HEK293 (cell line): ENCODE results near the gene IPO13.

Experiments
- ELK4 ChIP-seq: IDR thresholded peaks from 2 replicates; pipeline ENCODE4 v1.6.1; 2011; ENCODE audit warnings: mild to moderate bottlenecking, low read depth, low read length, borderline replicate concordance
- GLIS1 ChIP-seq: fragments of 450-650 bp; formaldehyde crosslinking; IDR thresholded peaks from 2 replicates; pipeline ENCODE4 v1.5.1; 2016; ENCODE audit warnings: missing biosample characterization, missing genetic modification characterization
- HOXA7 ChIP-seq: sonication (generic); formaldehyde crosslinking; IDR thresholded peaks from 2 replicates; pipeline ENCODE4 v1.8.1; 2022; ENCODE audit warnings: missing genetic modification reagents, borderline replicate concordance
- HOXC10 ChIP-seq: sonication (generic); formaldehyde crosslinking; IDR thresholded peaks from 2 replicates; pipeline ENCODE4 v1.8.1; 2023; ENCODE audit warnings: mild to moderate bottlenecking, missing genetic modification reagents
- KLF1 ChIP-seq: fragments of 450-650 bp; formaldehyde crosslinking; IDR thresholded peaks from 2 replicates; pipeline ENCODE4 v1.5.1; 2016; ENCODE audit warnings: missing biosample characterization, missing genetic modification characterization
- KLF16 ChIP-seq: fragments of 450-650 bp; formaldehyde crosslinking; IDR thresholded peaks from 2 replicates; pipeline ENCODE4 v1.5.1; 2017; ENCODE audit warnings: missing biosample characterization, missing genetic modification characterization
- KLF9 ChIP-seq: fragments of 450-650 bp; formaldehyde crosslinking; IDR thresholded peaks from 2 replicates; pipeline ENCODE4 v1.5.1; 2016; ENCODE audit warnings: missing biosample characterization, missing genetic modification characterization, low read depth
- RBAK ChIP-seq: fragments of 450-650 bp; formaldehyde crosslinking; IDR thresholded peaks from 2 replicates; pipeline ENCODE4 v1.5.1; 2016; ENCODE audit warnings: missing biosample characterization, missing genetic modification characterization
- TRIM28 ChIP-seq: IDR thresholded peaks from 2 replicates; pipeline ENCODE4 v1.6.1; 2011; ENCODE audit warnings: low read length, control low read depth, borderline replicate concordance
- ZBTB10 ChIP-seq: fragments of 450-650 bp; formaldehyde crosslinking; IDR thresholded peaks from 2 replicates; pipeline ENCODE4 v1.5.1; 2016; ENCODE audit warnings: missing biosample characterization, missing genetic modification characterization
- ZBTB17 ChIP-seq: fragments of 450-650 bp; formaldehyde crosslinking; IDR thresholded peaks from 2 replicates; pipeline ENCODE4 v1.5.1; 2016; ENCODE audit warnings: missing biosample characterization, missing genetic modification characterization
- ZBTB26 ChIP-seq: fragments of 450-650 bp; formaldehyde crosslinking; optimal IDR thresholded peaks from 2 replicates; pipeline ENCODE3; 2016; ENCODE audit warnings: missing biosample characterization, mild to moderate bottlenecking, missing genetic modification characterization
- ZBTB7A ChIP-seq: fragments of 450-650 bp; formaldehyde crosslinking; IDR thresholded peaks from 2 replicates; pipeline ENCODE4 v1.5.1; 2016; ENCODE audit warnings: low read depth, missing biosample characterization, missing genetic modification characterization
- ZEB2 ChIP-seq: fragments of 450-650 bp; formaldehyde crosslinking; IDR thresholded peaks from 2 replicates; pipeline ENCODE4 v1.5.1; 2016; ENCODE audit warnings: missing biosample characterization, missing genetic modification characterization
- ZFP41 ChIP-seq: fragments of 450-650 bp; formaldehyde crosslinking; IDR thresholded peaks from 2 replicates; pipeline ENCODE4 v1.5.1; 2016; ENCODE audit warnings: missing biosample characterization, missing genetic modification characterization, borderline replicate concordance
- ZNF10 ChIP-seq: fragments of 450-650 bp; formaldehyde crosslinking; IDR thresholded peaks from 2 replicates; pipeline ENCODE4 v1.5.1; 2017; ENCODE audit warnings: missing biosample characterization, missing genetic modification characterization
- ZNF146 ChIP-seq: fragments of 450-650 bp; formaldehyde crosslinking; IDR thresholded peaks from 2 replicates; pipeline ENCODE4 v1.5.1; 2016; ENCODE audit warnings: missing biosample characterization, missing genetic modification characterization
- ZNF174 ChIP-seq: fragments of 450-650 bp; formaldehyde crosslinking; IDR thresholded peaks from 2 replicates; pipeline ENCODE4 v1.5.0; 2017; ENCODE audit warnings: missing biosample characterization, mild to moderate bottlenecking, missing genetic modification characterization
- ZNF221 ChIP-seq: fragments of 450-650 bp; formaldehyde crosslinking; IDR thresholded peaks from 2 replicates; pipeline ENCODE4 v1.5.1; 2017; ENCODE audit warnings: missing biosample characterization, missing genetic modification characterization, borderline replicate concordance
- ZNF223 ChIP-seq: fragments of 450-650 bp; formaldehyde crosslinking; IDR thresholded peaks from 2 replicates; pipeline ENCODE4 v1.5.1; 2016; ENCODE audit warnings: missing biosample characterization, missing genetic modification characterization
- ZNF23 ChIP-seq: fragments of 450-650 bp; formaldehyde crosslinking; IDR thresholded peaks from 2 replicates; pipeline ENCODE4 v1.5.1; 2016; ENCODE audit warnings: missing biosample characterization, missing genetic modification characterization, borderline replicate concordance
- ZNF292 ChIP-seq: fragments of 450-650 bp; formaldehyde crosslinking; IDR thresholded peaks from 2 replicates; pipeline ENCODE4 v1.5.1; 2016; ENCODE audit warnings: low read depth, missing biosample characterization, missing genetic modification characterization, borderline replicate concordance
- ZNF311 ChIP-seq: fragments of 450-650 bp; formaldehyde crosslinking; IDR thresholded peaks from 2 replicates; pipeline ENCODE4 v1.5.1; 2017; ENCODE audit warnings: missing biosample characterization, missing genetic modification characterization, borderline replicate concordance
- ZNF324 ChIP-seq: fragments of 450-650 bp; formaldehyde crosslinking; IDR thresholded peaks from 2 replicates; pipeline ENCODE4 v1.5.1; 2016; ENCODE audit warnings: missing biosample characterization, missing genetic modification characterization
- ZNF341 ChIP-seq: fragments of 450-650 bp; formaldehyde crosslinking; IDR thresholded peaks from 2 replicates; pipeline ENCODE4; 2016; ENCODE audit warnings: low read depth, missing biosample characterization, missing genetic modification characterization
- ZNF394 ChIP-seq: fragments of 450-650 bp; formaldehyde crosslinking; IDR thresholded peaks from 2 replicates; pipeline ENCODE4 v1.5.1; 2016; ENCODE audit warnings: missing biosample characterization, missing genetic modification characterization, mild to moderate bottlenecking, moderate library complexity, borderline replicate concordance
- ZNF398 ChIP-seq: fragments of 450-650 bp; formaldehyde crosslinking; IDR thresholded peaks from 2 replicates; pipeline ENCODE4 v1.5.1; 2017; ENCODE audit warnings: missing biosample characterization, missing genetic modification characterization
- ZNF501 ChIP-seq: fragments of 450-650 bp; formaldehyde crosslinking; IDR thresholded peaks from 2 replicates; pipeline ENCODE4 v1.5.1; 2016; ENCODE audit warnings: missing biosample characterization, missing genetic modification characterization
- ZNF555 ChIP-seq: fragments of 450-650 bp; formaldehyde crosslinking; conservative IDR thresholded peaks from 2 replicates; pipeline ENCODE4 v1.5.1; 2017; ENCODE audit warnings: missing biosample characterization, mild to moderate bottlenecking, missing genetic modification characterization, inconsistent platforms
- ZNF560 ChIP-seq: fragments of 450-650 bp; formaldehyde crosslinking; IDR thresholded peaks from 2 replicates; pipeline ENCODE4 v1.5.1; 2017; ENCODE audit warnings: missing biosample characterization, missing genetic modification characterization, borderline replicate concordance
- ZNF596 ChIP-seq: fragments of 450-650 bp; IDR thresholded peaks from 2 replicates; pipeline ENCODE4 v1.5.0; 2018; ENCODE audit warnings: missing biosample characterization, mild to moderate bottlenecking, missing genetic modification characterization, moderate library complexity
- ZNF621 ChIP-seq: fragments of 450-650 bp; formaldehyde crosslinking; IDR thresholded peaks from 2 replicates; pipeline ENCODE4 v1.5.1; 2017; ENCODE audit warnings: missing biosample characterization, missing genetic modification characterization
- ZNF670 ChIP-seq: fragments of 450-650 bp; formaldehyde crosslinking; IDR thresholded peaks from 2 replicates; pipeline ENCODE4 v1.5.1; 2016; ENCODE audit warnings: missing biosample characterization, missing genetic modification characterization, low read depth
- ZNF777 ChIP-seq: fragments of 450-650 bp; formaldehyde crosslinking; IDR thresholded peaks from 2 replicates; pipeline ENCODE4 v1.5.1; 2017; ENCODE audit warnings: missing biosample characterization, missing genetic modification characterization, borderline replicate concordance
- ZNF837 ChIP-seq: fragments of 450-650 bp; formaldehyde crosslinking; IDR thresholded peaks from 2 replicates; pipeline ENCODE4 v1.5.1; 2016; ENCODE audit warnings: missing biosample characterization, missing genetic modification characterization

IPO13 gene

GRCh38 chr1:43933386-43934100, 13.2 kb upstream of the IPO13 start, which contains the start of gene ARTN (continued):
- TF ChIP-seq KLF1 (tag by site-specific recombination) = peak; percentile 99
- TF ChIP-seq ZNF311 = no peak
- no peak for TF ChIP-seq HOXA7
- TF ChIP-seq HOXC10 (CRISPR knock-in tag) = no peak
- peak; percentile 45; the same call in 1 of the 2 replicates for TF ChIP-seq ZNF398 (tag by site-specific recombination)
- peak; percentile 73; the same call in 1 of the 2 replicates for TF ChIP-seq ZBTB10 (tag by site-specific recombination)
- no peak for TF ChIP-seq TRIM28
- no peak for TF ChIP-seq ZNF221 (tag by site-specific recombination)
- TF ChIP-seq ZNF292 (tag by site-specific recombination) = no peak
- peak; percentile 74 for TF ChIP-seq KLF16 (tag by site-specific recombination)
- TF ChIP-seq ZNF501 (tag by site-specific recombination) = 0 out of 2 replicates have a peak, but pooled peaks have one; percentile 42
- peak; percentile 76 for TF ChIP-seq ZBTB17
- 0 out of 2 replicates have a peak, but pooled peaks have one; percentile 6 for TF ChIP-seq ZNF146 (tag by site-specific recombination)
- TF ChIP-seq ZNF555 (tag by site-specific recombination) = no peak
- peak; percentile 47; the same call in 1 of the 2 replicates for TF ChIP-seq ZNF324 (tag by site-specific recombination)
- TF ChIP-seq ELK4 = no peak
- no peak for TF ChIP-seq ZFP41 (tag by site-specific recombination)
- TF ChIP-seq ZNF777 (tag by site-specific recombination) = 0 out of 2 replicates have a peak, but pooled peaks have one; percentile 2
- TF ChIP-seq ZNF621 (tag by site-specific recombination) = no peak
- TF ChIP-seq GLIS1 (tag by site-specific recombination) = peak; percentile 61
- TF ChIP-seq ZNF670 (tag by site-specific recombination) = no peak
- TF ChIP-seq ZEB2 = peak; percentile 77
- no peak for TF ChIP-seq RBAK (tag by site-specific recombination)
- no peak for TF ChIP-seq ZNF223 (tag by site-specific recombination)
- no peak for TF ChIP-seq ZNF174
- TF ChIP-seq ZBTB26 (tag by site-specific recombination) = peak; percentile 23
- peak; percentile 28; the same call in 1 of the 2 replicates for TF ChIP-seq ZNF23 (tag by site-specific recombination)
- no peak for TF ChIP-seq ZNF837 (tag by site-specific recombination)
- no peak; the same call in 1 of the 2 replicates for TF ChIP-seq ZNF10 (tag by site-specific recombination)
- 0 out of 2 replicates have a peak, but pooled peaks have one; percentile 29 for TF ChIP-seq ZNF394
- TF ChIP-seq ZNF560 (tag by site-specific recombination) = no peak
- TF ChIP-seq ZBTB7A = no peak
- peak; percentile 78 for TF ChIP-seq KLF9 (tag by site-specific recombination)
- TF ChIP-seq ZNF341 (tag by site-specific recombination) = peak; percentile 58
- TF ChIP-seq ZNF596 (tag by site-specific recombination) = no peak
